ENCODE results near the gene SLC8A1. TPM values are rescaled to one million over a fixed set of nuclear protein-coding genes. Genes with fewer than 3 reads are reported as not detected.

SLC8A1 gene
- total RNA-seq, 1 donor from 2014 or later = 34.8 TPM

DNA sequence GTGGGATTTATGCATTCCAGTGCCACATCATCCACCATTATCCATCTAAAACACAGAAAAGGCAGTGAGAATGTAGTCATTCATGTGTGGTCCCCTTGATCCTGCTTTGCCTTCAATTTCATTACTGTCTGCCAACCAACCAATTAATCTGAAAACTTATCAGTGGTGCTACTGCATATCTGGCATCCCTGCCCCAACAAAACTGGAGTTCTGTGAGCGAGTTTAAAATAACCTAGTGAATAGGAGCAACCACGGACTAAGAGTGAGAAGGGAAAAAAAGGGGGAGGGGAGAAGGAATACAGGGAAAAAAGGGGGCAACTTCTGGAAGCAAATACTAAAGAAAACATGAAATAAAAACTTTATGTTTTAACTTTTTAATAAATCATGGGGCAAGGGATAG is 42.2 kb downstream of the SLC8A1 start:
- Histone ChIP-seq H3K4me1 (ENCODE audit: insufficient read depth, low read length) (peaks cover 5% of the 10 kb centered on the region), H2AFZ (ENCODE audit: low read depth, low read length) (no peak overlapping the region), H3K4me3 (ENCODE audit: insufficient read depth, low read depth, low read length) (no peak overlapping the region), H3K9ac (ENCODE audit: low read length) (no peak overlapping the region), H3K27me3 (ENCODE audit: insufficient read depth, low read length) (no peaks in the 10 kb centered on the region), H4K20me1 (ENCODE audit: insufficient read depth, low read length) (no peaks in the 10 kb centered on the region), H3K36me3 (ENCODE audit: insufficient read depth, low read length) (no peaks in the 10 kb centered on the region), H3K4me2 (ENCODE audit: low read length) (no peak overlapping the region), H3K9me3 (ENCODE audit: insufficient read depth, low read depth, low read length) (no peaks in the 10 kb centered on the region), H3K27ac (ENCODE audit: low read depth, low read length) (no peak overlapping the region), H3K79me2 (ENCODE audit: insufficient read depth, low read length) (peaks cover 3% of the 10 kb centered on the region)
- Mint-ChIP-seq H3K4me3 (ENCODE audit: unreplicated experiment) (no peak overlapping the region), H3K9me3 (ENCODE audit: unreplicated experiment) (no peaks in the 10 kb centered on the region), H3K27ac (ENCODE audit: unreplicated experiment) (no peak overlapping the region), H3K27me3 (ENCODE audit: low read depth, unreplicated experiment) (no peaks in the 10 kb centered on the region), H3K4me1 (ENCODE audit: low read depth, unreplicated experiment) (peaks cover 35% of the 10 kb centered on the region), H3K36me3 (ENCODE audit: low read depth, unreplicated experiment) (no peaks in the 10 kb centered on the region)
- FAIRE-seq (no peak), DNase-seq (ENCODE audit: low read depth) (no peak)
- TF ChIP-seq EZH2 (IDR thresholded peaks at IDR 0.05; ENCODE audit: insufficient read depth, low read length) = no peak
- TF ChIP-seq, protein P1, sequence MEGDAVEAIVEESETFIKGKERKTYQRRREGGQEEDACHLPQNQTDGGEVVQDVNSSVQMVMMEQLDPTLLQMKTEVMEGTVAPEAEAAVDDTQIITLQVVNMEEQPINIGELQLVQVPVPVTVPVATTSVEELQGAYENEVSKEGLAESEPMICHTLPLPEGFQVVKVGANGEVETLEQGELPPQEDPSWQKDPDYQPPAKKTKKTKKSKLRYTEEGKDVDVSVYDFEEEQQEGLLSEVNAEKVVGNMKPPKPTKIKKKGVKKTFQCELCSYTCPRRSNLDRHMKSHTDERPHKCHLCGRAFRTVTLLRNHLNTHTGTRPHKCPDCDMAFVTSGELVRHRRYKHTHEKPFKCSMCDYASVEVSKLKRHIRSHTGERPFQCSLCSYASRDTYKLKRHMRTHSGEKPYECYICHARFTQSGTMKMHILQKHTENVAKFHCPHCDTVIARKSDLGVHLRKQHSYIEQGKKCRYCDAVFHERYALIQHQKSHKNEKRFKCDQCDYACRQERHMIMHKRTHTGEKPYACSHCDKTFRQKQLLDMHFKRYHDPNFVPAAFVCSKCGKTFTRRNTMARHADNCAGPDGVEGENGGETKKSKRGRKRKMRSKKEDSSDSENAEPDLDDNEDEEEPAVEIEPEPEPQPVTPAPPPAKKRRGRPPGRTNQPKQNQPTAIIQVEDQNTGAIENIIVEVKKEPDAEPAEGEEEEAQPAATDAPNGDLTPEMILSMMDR (IDR thresholded peaks at IDR 0.05; ENCODE audit: insufficient read depth, low read depth, low read length) = no peak

DNA sequence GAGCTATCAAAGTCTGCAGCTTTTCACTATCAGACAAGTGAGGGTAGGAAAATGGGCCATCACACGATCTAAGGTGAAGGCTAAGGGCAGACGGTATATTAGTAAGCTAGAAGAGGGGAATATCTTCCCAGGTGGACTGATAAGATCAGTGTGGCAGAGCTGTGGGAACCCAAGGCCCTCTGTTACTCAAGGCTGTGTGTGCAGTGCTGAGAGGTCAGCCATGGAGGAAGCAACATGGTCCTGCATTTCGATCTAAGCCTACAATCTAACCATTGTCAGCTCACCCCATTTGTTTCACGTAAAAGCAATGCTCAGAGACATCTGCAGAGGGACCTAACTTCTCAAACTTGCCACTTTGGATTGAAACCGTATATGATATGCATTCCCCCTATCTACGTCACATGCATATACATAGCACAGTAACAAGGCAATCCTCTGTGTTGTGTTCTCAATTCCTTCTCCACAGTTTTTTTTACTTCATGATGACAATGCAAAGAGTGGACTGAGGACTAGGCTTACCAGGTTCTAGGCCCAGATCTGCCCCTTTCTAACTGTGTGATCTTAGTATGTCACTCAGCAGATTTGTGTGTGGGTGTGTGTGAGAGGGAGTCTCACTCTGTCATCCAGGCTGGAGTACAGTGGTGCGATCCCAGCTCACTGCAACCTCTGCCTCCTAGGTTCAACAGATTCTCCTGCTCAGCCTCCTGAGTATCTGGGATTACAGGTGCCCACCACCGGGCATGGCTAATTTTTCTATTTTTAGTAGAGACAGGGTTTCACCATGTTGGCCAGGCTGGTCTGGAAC is 45.2 kb downstream of the SLC8A1 start:
- H3K79me2 ChIP-seq (ENCODE audit: insufficient read depth, low read length) = peaks cover 3% of the 10 kb centered on the region
- Mint-ChIP-seq H3K4me3 (ENCODE audit: unreplicated experiment) (no peak overlapping the region), H3K27me3 (ENCODE audit: low read depth, unreplicated experiment) (no peaks in the 10 kb centered on the region), H3K27ac (ENCODE audit: unreplicated experiment) (no peak overlapping the region), H3K36me3 (ENCODE audit: low read depth, unreplicated experiment) (no peaks in the 10 kb centered on the region), H3K4me1 (ENCODE audit: low read depth, unreplicated experiment) (peaks cover 48% of the 10 kb centered on the region), H3K9me3 (ENCODE audit: unreplicated experiment) (no peaks in the 10 kb centered on the region)
- no peaks in the 10 kb centered on the region for H4K20me1 ChIP-seq (ENCODE audit: insufficient read depth, low read length)
- no peaks in the 10 kb centered on the region for H3K36me3 ChIP-seq (ENCODE audit: insufficient read depth, low read length)
- no peak overlapping the region for H2AFZ ChIP-seq (ENCODE audit: low read depth, low read length)
- FAIRE-seq (no peak), DNase-seq (ENCODE audit: low read depth) (no peak)
- H3K27me3 ChIP-seq (ENCODE audit: insufficient read depth, low read length) = no peaks in the 10 kb centered on the region
- H3K4me1 ChIP-seq (ENCODE audit: insufficient read depth, low read length) = peaks cover 28% of the 10 kb centered on the region
- no peak overlapping the region for H3K4me2 ChIP-seq (ENCODE audit: low read length)
- no peak overlapping the region for H3K9ac ChIP-seq (ENCODE audit: low read length)
- no peak overlapping the region for H3K4me3 ChIP-seq (ENCODE audit: insufficient read depth, low read depth, low read length)
- H3K9me3 ChIP-seq (ENCODE audit: insufficient read depth, low read depth, low read length) = no peaks in the 10 kb centered on the region
- H3K27ac ChIP-seq (ENCODE audit: low read depth, low read length) = no peak overlapping the region
- TF ChIP-seq, protein P1 (IDR thresholded peaks at IDR 0.05; ENCODE audit: insufficient read depth, low read depth, low read length) = no peak
- TF ChIP-seq EZH2 (IDR thresholded peaks at IDR 0.05; ENCODE audit: insufficient read depth, low read length) = no peak

DNA sequence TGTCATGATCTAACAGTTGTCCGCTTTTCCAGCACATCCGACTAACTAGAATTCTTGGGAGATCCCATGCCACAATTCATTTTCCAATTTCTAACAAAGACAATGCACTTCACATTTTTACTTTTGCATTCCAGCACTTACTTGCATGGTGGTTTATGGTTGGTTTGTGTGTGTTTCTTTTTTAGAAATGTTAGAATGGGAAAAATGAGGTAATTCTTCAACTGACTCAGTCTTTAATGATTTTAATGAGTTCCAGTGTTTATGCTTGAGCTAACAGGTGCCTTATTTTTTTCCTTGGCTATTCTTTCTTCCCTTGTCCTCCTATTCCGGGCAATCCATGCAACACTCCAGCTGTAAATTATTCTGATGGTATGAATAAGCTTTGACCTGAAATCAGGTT is 46.4 kb downstream of the SLC8A1 start:
- DNase-seq (ENCODE audit: low read depth) (peak; percentile 90), FAIRE-seq (peak; percentile 81)
- Histone ChIP-seq H3K4me1 (ENCODE audit: insufficient read depth, low read length) (peaks cover 40% of the 10 kb centered on the region), H3K27me3 (ENCODE audit: insufficient read depth, low read length) (no peaks in the 10 kb centered on the region), H3K79me2 (ENCODE audit: insufficient read depth, low read length) (peaks cover 3% of the 10 kb centered on the region), H3K9me3 (ENCODE audit: insufficient read depth, low read depth, low read length) (no peaks in the 10 kb centered on the region), H3K4me2 (ENCODE audit: low read length) (peak overlapping the region; percentile 60), H2AFZ (ENCODE audit: low read depth, low read length) (no peak overlapping the region), H3K4me3 (ENCODE audit: insufficient read depth, low read depth, low read length) (no peak overlapping the region), H3K27ac (ENCODE audit: low read depth, low read length) (peak overlapping the region; percentile 25), H3K9ac (ENCODE audit: low read length) (no peak overlapping the region), H3K36me3 (ENCODE audit: insufficient read depth, low read length) (no peaks in the 10 kb centered on the region), H4K20me1 (ENCODE audit: insufficient read depth, low read length) (no peaks in the 10 kb centered on the region)
- H3K4me1 Mint-ChIP-seq (ENCODE audit: low read depth, unreplicated experiment) = peaks cover 58% of the 10 kb centered on the region
- H3K27ac Mint-ChIP-seq (ENCODE audit: unreplicated experiment) = no peak overlapping the region
- no peak overlapping the region for H3K4me3 Mint-ChIP-seq (ENCODE audit: unreplicated experiment)
- TF ChIP-seq, protein P1 (IDR thresholded peaks at IDR 0.05; ENCODE audit: insufficient read depth, low read depth, low read length) = no peak
- no peak for TF ChIP-seq EZH2 (IDR thresholded peaks at IDR 0.05; ENCODE audit: insufficient read depth, low read length)
- no peaks in the 10 kb centered on the region for H3K36me3 Mint-ChIP-seq (ENCODE audit: low read depth, unreplicated experiment)
- no peaks in the 10 kb centered on the region for H3K9me3 Mint-ChIP-seq (ENCODE audit: unreplicated experiment)
- no peaks in the 10 kb centered on the region for H3K27me3 Mint-ChIP-seq (ENCODE audit: low read depth, unreplicated experiment)

Measured in astrocyte (in vitro differentiated cells and primary cell).